HEK293 (cell line): ENCODE results near the gene SETD3.

Source experiments
- GLIS1 ChIP-seq: fragments of 450-650 bp; formaldehyde crosslinking; IDR thresholded peaks from 2 replicates; pipeline ENCODE4 v1.5.1; 2016; ENCODE audit warnings: missing biosample characterization, missing genetic modification characterization
- GLIS2 ChIP-seq: fragments of 450-650 bp; formaldehyde crosslinking; IDR thresholded peaks from 2 replicates; pipeline ENCODE4 v1.5.1; 2016; ENCODE audit warnings: missing biosample characterization, missing genetic modification characterization
- KLF16 ChIP-seq: fragments of 450-650 bp; formaldehyde crosslinking; IDR thresholded peaks from 2 replicates; pipeline ENCODE4 v1.5.1; 2017; ENCODE audit warnings: missing biosample characterization, missing genetic modification characterization
- MYNN ChIP-seq: fragments of 450-650 bp; formaldehyde crosslinking; IDR thresholded peaks from 2 replicates; pipeline ENCODE4 v1.5.1; 2016; ENCODE audit warnings: missing biosample characterization, missing genetic modification characterization, borderline replicate concordance
- ZNF133 ChIP-seq: fragments of 450-650 bp; formaldehyde crosslinking; IDR thresholded peaks from 2 replicates; pipeline ENCODE4 v1.5.1; 2016; ENCODE audit warnings: missing biosample characterization, missing genetic modification characterization
- ZNF174 ChIP-seq: fragments of 450-650 bp; formaldehyde crosslinking; IDR thresholded peaks from 2 replicates; pipeline ENCODE4 v1.5.0; 2017; ENCODE audit warnings: missing biosample characterization, mild to moderate bottlenecking, missing genetic modification characterization
- ZNF223 ChIP-seq: fragments of 450-650 bp; formaldehyde crosslinking; IDR thresholded peaks from 2 replicates; pipeline ENCODE4 v1.5.1; 2016; ENCODE audit warnings: missing biosample characterization, missing genetic modification characterization
- ZNF274 ChIP-seq, 2 experiments: fragments of 200-500 bp in 1 of 2; fragments of 450-650 bp in 1 of 2; sonication (Bioruptor generic) in 1 of 2; formaldehyde crosslinking in 1 of 2; IDR thresholded peaks; 2 replicates each; pipeline versions ENCODE4 v1.5.1 to v1.6.1; 2014 to 2016; ENCODE audit warnings: borderline replicate concordance in 1 of 2, inconsistent platforms in 1 of 2, low read length in 1 of 2, missing biosample characterization in 1 of 2, missing genetic modification characterization in 1 of 2
- ZNF354C ChIP-seq: fragments of 450-650 bp; formaldehyde crosslinking; IDR thresholded peaks from 2 replicates; pipeline ENCODE4 v1.5.1; 2016; ENCODE audit warnings: missing biosample characterization, missing genetic modification characterization, low read depth, borderline replicate concordance
- ZNF37A ChIP-seq: fragments of 450-650 bp; IDR thresholded peaks from 2 replicates; pipeline ENCODE4 v1.5.1; 2018; ENCODE audit warnings: missing biosample characterization, missing genetic modification characterization
- ZNF548 ChIP-seq: fragments of 450-650 bp; formaldehyde crosslinking; IDR thresholded peaks from 2 replicates; pipeline ENCODE4 v1.5.1; 2016; ENCODE audit warnings: missing biosample characterization, missing genetic modification characterization
- ZNF560 ChIP-seq: fragments of 450-650 bp; formaldehyde crosslinking; IDR thresholded peaks from 2 replicates; pipeline ENCODE4 v1.5.1; 2017; ENCODE audit warnings: missing biosample characterization, missing genetic modification characterization, borderline replicate concordance
- ZNF585B ChIP-seq: fragments of 450-650 bp; formaldehyde crosslinking; IDR thresholded peaks from 2 replicates; pipeline ENCODE4 v1.5.1; 2016; ENCODE audit warnings: missing biosample characterization, missing genetic modification characterization
- ZNF596 ChIP-seq: fragments of 450-650 bp; IDR thresholded peaks from 2 replicates; pipeline ENCODE4 v1.5.0; 2018; ENCODE audit warnings: missing biosample characterization, mild to moderate bottlenecking, missing genetic modification characterization, moderate library complexity
- ZNF624 ChIP-seq: fragments of 450-650 bp; formaldehyde crosslinking; IDR thresholded peaks from 2 replicates; pipeline ENCODE4 v1.5.1; 2017; ENCODE audit warnings: missing biosample characterization, missing genetic modification characterization
- ZNF670 ChIP-seq: fragments of 450-650 bp; formaldehyde crosslinking; IDR thresholded peaks from 2 replicates; pipeline ENCODE4 v1.5.1; 2016; ENCODE audit warnings: missing biosample characterization, missing genetic modification characterization, low read depth
- ZNF76 ChIP-seq: fragments of 450-650 bp; formaldehyde crosslinking; IDR thresholded peaks from 2 replicates; pipeline ENCODE4; 2016; ENCODE audit warnings: low read depth, missing biosample characterization, missing genetic modification characterization, borderline replicate concordance
- ZNF837 ChIP-seq: fragments of 450-650 bp; formaldehyde crosslinking; IDR thresholded peaks from 2 replicates; pipeline ENCODE4 v1.5.1; 2016; ENCODE audit warnings: missing biosample characterization, missing genetic modification characterization
- ZNF843 ChIP-seq: fragments of 450-650 bp; formaldehyde crosslinking; IDR thresholded peaks from 2 replicates; pipeline ENCODE4 v1.5.1; 2016; ENCODE audit warnings: missing biosample characterization, missing genetic modification characterization
- TF ChIP-seq, protein P1 (sequence below): fragments of 450-650 bp; formaldehyde crosslinking; IDR thresholded peaks from 2 replicates; pipeline ENCODE4 v1.5.1; 2016; ENCODE audit warnings: missing biosample characterization, missing genetic modification characterization
- TF ChIP-seq, protein P2 (sequence below): fragments of 450-650 bp; formaldehyde crosslinking; IDR thresholded peaks from 2 replicates; pipeline ENCODE4 v1.5.1; 2017; ENCODE audit warnings: missing biosample characterization, missing genetic modification characterization
- TF ChIP-seq, protein P3 (sequence below): fragments of 450-650 bp; formaldehyde crosslinking; IDR thresholded peaks from 2 replicates; pipeline ENCODE4 v1.5.1; 2016; ENCODE audit warnings: missing biosample characterization, missing genetic modification characterization
- TF ChIP-seq, protein P4 (sequence below): fragments of 450-650 bp; formaldehyde crosslinking; IDR thresholded peaks from 2 replicates; pipeline ENCODE4 v1.5.1; 2016; ENCODE audit warnings: missing biosample characterization, missing genetic modification characterization
- TF ChIP-seq, protein P5 (sequence below): fragments of 450-650 bp; formaldehyde crosslinking; IDR thresholded peaks from 2 replicates; pipeline ENCODE4 v1.5.1; 2017; ENCODE audit warnings: missing biosample characterization, missing genetic modification characterization
- TF ChIP-seq, protein P6 (sequence below): fragments of 450-650 bp; formaldehyde crosslinking; optimal IDR thresholded peaks from 2 replicates; pipeline ENCODE3; 2016; ENCODE audit warnings: missing biosample characterization, mild to moderate bottlenecking, missing genetic modification characterization
- TF ChIP-seq, protein P7 (sequence below): fragments of 450-650 bp; formaldehyde crosslinking; IDR thresholded peaks from 2 replicates; pipeline ENCODE4 v1.5.1; 2016; ENCODE audit warnings: missing biosample characterization, missing genetic modification characterization

SETD3 gene

DNA sequence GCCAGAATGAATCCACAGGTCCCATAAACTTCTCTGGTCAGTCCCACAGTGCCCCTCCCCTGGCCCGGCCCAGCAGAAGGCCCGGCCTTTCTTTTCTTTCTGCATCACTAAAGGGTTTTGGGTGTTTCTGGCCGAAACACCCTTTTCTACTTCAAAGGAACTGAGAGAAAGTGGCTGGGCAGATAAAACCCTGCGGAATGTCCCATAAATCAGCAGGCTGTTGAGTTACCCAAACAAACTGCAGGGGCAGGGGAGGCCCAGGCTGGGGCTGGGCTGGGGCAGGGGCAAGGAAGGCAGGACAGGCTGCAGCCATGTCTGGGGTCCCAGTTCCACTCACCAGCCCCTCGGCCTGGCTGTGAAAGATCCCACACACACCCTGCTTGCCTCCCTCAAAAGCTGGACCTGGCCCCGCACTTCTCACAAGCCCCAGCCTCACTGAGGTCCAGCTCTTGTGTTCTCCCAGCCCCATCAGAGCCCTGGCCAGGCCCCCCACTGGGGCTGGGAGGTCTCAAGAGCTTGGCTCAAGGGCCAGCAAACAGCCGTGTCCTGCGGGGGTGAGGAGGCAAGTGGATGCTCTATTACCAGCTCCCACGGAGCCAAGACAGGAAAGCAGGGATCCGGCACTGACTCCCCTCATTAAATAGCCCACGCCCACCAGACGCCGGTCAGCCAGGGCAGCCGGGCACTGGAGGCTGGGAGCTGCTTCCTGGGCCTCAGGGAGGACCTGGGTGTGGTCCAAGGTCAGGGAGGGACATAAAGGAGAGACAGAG, 42.5 kb upstream of the SETD3 start (continued):
- TF ChIP-seq, protein P1, sequence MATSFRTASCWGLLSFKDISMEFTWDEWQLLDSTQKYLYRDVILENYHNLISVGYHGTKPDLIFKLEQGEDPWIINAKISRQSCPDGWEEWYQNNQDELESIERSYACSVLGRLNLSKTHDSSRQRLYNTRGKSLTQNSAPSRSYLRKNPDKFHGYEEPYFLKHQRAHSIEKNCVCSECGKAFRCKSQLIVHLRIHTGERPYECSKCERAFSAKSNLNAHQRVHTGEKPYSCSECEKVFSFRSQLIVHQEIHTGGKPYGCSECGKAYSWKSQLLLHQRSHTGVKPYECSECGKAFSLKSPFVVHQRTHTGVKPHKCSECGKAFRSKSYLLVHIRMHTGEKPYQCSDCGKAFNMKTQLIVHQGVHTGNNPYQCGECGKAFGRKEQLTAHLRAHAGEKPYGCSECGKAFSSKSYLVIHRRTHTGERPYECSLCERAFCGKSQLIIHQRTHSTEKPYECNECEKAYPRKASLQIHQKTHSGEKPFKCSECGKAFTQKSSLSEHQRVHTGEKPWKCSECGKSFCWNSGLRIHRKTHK (tag by site-specific recombination): no peak
- TF ChIP-seq ZNF274 (IDR thresholded peaks at IDR 0.05; ENCODE audit: low read length): no peak
- no peak for TF ChIP-seq ZNF274 (tag by site-specific recombination; IDR thresholded peaks at IDR 0.05; ENCODE audit: borderline replicate concordance)
- no peak for TF ChIP-seq ZNF223 (tag by site-specific recombination)
- no peak for TF ChIP-seq ZNF560 (tag by site-specific recombination)
- TF ChIP-seq ZNF837 (tag by site-specific recombination): no peak
- no peak for TF ChIP-seq ZNF37A (tag by site-specific recombination)
- TF ChIP-seq, protein P2, sequence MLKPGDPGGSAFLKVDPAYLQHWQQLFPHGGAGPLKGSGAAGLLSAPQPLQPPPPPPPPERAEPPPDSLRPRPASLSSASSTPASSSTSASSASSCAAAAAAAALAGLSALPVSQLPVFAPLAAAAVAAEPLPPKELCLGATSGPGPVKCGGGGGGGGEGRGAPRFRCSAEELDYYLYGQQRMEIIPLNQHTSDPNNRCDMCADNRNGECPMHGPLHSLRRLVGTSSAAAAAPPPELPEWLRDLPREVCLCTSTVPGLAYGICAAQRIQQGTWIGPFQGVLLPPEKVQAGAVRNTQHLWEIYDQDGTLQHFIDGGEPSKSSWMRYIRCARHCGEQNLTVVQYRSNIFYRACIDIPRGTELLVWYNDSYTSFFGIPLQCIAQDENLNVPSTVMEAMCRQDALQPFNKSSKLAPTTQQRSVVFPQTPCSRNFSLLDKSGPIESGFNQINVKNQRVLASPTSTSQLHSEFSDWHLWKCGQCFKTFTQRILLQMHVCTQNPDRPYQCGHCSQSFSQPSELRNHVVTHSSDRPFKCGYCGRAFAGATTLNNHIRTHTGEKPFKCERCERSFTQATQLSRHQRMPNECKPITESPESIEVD (tag by site-specific recombination): peak; percentile 64; the same call in 1 of the 2 replicates
- TF ChIP-seq ZNF596: peak; percentile 20; the same call in 1 of the 2 replicates
- TF ChIP-seq ZNF133 (tag by site-specific recombination): no peak
- peak; percentile 48 for TF ChIP-seq ZNF843 (tag by site-specific recombination)
- no peak for TF ChIP-seq KLF16 (tag by site-specific recombination)
- TF ChIP-seq GLIS2 (tag by site-specific recombination): 0 out of 2 replicates have a peak, but pooled peaks have one; percentile 27
- no peak for TF ChIP-seq ZNF174 (tag by site-specific recombination)
- TF ChIP-seq ZNF354C (tag by site-specific recombination): no peak
- TF ChIP-seq, protein P3, sequence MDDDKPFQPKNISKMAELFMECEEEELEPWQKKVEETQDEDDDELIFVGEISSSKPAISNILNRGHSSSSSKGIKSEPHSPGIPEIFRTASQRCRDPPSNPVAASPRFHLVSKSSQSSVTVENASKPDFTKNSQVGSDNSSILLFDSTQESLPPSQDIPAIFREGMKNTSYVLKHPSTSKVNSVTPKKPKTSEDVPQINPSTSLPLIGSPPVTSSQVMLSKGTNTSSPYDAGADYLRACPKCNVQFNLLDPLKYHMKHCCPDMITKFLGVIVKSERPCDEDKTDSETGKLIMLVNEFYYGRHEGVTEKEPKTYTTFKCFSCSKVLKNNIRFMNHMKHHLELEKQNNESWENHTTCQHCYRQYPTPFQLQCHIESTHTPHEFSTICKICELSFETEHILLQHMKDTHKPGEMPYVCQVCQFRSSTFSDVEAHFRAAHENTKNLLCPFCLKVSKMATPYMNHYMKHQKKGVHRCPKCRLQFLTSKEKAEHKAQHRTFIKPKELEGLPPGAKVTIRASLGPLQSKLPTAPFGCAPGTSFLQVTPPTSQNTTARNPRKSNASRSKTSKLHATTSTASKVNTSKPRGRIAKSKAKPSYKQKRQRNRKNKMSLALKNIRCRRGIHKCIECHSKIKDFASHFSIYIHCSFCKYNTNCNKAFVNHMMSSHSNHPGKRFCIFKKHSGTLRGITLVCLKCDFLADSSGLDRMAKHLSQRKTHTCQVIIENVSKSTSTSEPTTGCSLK: no peak
- no peak for TF ChIP-seq ZNF76 (tag by site-specific recombination)
- peak; percentile 81 for TF ChIP-seq GLIS1 (tag by site-specific recombination)
- no peak for TF ChIP-seq ZNF548
- TF ChIP-seq ZNF585B (tag by site-specific recombination): no peak
- TF ChIP-seq, protein P4, sequence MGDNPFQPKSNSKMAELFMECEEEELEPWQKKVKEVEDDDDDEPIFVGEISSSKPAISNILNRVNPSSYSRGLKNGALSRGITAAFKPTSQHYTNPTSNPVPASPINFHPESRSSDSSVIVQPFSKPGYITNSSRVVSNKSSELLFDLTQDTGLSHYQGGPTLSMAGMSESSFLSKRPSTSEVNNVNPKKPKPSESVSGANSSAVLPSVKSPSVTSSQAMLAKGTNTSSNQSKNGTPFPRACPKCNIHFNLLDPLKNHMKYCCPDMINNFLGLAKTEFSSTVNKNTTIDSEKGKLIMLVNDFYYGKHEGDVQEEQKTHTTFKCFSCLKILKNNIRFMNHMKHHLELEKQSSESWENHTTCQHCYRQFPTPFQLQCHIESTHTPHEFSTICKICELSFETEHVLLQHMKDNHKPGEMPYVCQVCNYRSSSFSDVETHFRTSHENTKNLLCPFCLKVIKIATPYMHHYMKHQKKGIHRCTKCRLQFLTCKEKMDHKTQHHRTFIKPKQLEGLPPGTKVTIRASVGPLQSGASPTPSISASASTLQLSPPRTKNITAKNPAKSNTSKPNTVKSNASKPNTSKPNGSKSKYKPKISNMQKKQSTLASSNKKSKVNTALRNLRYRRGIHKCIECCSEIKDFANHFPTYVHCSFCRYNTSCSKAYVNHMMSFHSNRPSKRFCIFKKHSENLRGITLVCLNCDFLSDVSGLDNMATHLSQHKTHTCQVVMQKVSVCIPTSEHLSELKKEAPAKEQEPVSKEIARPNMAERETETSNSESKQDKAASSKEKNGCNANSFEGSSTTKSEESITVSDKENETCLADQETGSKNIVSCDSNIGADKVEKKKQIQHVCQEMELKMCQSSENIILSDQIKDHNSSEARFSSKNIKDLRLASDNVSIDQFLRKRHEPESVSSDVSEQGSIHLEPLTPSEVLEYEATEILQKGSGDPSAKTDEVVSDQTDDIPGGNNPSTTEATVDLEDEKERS: no peak
- TF ChIP-seq ZNF670: no peak
- no peak for TF ChIP-seq MYNN (tag by site-specific recombination)
- TF ChIP-seq, protein P5, sequence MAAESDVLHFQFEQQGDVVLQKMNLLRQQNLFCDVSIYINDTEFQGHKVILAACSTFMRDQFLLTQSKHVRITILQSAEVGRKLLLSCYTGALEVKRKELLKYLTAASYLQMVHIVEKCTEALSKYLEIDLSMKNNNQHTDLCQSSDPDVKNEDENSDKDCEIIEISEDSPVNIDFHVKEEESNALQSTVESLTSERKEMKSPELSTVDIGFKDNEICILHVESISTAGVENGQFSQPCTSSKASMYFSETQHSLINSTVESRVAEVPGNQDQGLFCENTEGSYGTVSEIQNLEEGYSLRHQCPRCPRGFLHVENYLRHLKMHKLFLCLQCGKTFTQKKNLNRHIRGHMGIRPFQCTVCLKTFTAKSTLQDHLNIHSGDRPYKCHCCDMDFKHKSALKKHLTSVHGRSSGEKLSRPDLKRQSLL (tag by site-specific recombination): peak; percentile 89
- TF ChIP-seq ZNF624 (tag by site-specific recombination): no peak
- TF ChIP-seq, protein P6, sequence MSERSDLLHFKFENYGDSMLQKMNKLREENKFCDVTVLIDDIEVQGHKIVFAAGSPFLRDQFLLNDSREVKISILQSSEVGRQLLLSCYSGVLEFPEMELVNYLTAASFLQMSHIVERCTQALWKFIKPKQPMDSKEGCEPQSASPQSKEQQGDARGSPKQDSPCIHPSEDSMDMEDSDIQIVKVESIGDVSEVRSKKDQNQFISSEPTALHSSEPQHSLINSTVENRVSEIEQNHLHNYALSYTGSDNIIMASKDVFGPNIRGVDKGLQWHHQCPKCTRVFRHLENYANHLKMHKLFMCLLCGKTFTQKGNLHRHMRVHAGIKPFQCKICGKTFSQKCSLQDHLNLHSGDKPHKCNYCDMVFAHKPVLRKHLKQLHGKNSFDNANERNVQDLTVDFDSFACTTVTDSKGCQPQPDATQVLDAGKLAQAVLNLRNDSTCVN (tag by site-specific recombination): no peak
- TF ChIP-seq, protein P7, sequence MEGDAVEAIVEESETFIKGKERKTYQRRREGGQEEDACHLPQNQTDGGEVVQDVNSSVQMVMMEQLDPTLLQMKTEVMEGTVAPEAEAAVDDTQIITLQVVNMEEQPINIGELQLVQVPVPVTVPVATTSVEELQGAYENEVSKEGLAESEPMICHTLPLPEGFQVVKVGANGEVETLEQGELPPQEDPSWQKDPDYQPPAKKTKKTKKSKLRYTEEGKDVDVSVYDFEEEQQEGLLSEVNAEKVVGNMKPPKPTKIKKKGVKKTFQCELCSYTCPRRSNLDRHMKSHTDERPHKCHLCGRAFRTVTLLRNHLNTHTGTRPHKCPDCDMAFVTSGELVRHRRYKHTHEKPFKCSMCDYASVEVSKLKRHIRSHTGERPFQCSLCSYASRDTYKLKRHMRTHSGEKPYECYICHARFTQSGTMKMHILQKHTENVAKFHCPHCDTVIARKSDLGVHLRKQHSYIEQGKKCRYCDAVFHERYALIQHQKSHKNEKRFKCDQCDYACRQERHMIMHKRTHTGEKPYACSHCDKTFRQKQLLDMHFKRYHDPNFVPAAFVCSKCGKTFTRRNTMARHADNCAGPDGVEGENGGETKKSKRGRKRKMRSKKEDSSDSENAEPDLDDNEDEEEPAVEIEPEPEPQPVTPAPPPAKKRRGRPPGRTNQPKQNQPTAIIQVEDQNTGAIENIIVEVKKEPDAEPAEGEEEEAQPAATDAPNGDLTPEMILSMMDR (tag by site-specific recombination): no peak
